Keratinocyte (primary cell): ENCODE measurements around the gene WDFY2. TPM values are rescaled to one million over a fixed set of nuclear protein-coding genes. Genes with fewer than 3 reads are reported as not detected.

Experiments
- DNase-seq: peaks from one replicate; pipeline ENCODE4 v3.0.0-alpha.2; 2011; ENCODE audit warnings: low read depth, missing footprints, low spot score
- FAIRE-seq: peaks from 2 replicates; lab custom pipeline; 2011; peaks lifted over from hg19 to GRCh38; lab: Jason Lieb, UNC
- H2AFZ ChIP-seq: 2 replicates; pipeline ENCODE4 v1.6.0; 2012; ENCODE audit warnings: low read length, control low read depth, inconsistent platforms; ENCODE audit not compliant: control insufficient read depth
- H3K27ac ChIP-seq: 2 replicates; pipeline ENCODE4 v1.5.1; 2011; ENCODE audit warnings: low read length; ENCODE audit not compliant: control insufficient read depth, insufficient read depth
- H3K27me3 ChIP-seq: 3 replicates; pipeline ENCODE4 v1.6.0; 2011; ENCODE audit warnings: low read length; ENCODE audit not compliant: control insufficient read depth, insufficient read depth; ENCODE audit errors: extremely low read depth
- H3K36me3 ChIP-seq, 2 experiments: 2 replicates in 1 of 2; 3 replicates in 1 of 2; pipeline ENCODE4 v1.5.1; 2011; ENCODE audit warnings: low read length in 2 of 2, mild to moderate bottlenecking in 1 of 2; ENCODE audit not compliant: control insufficient read depth in 2 of 2, insufficient read depth in 2 of 2; ENCODE audit errors: extremely low read depth in 1 of 2
- H3K4me1 ChIP-seq: 3 replicates; pipeline ENCODE4 v1.5.1; 2011; ENCODE audit warnings: low read length; ENCODE audit not compliant: control insufficient read depth, insufficient read depth; ENCODE audit errors: extremely low read depth
- H3K4me2 ChIP-seq: 3 replicates; pipeline ENCODE4 v1.6.0; 2011; ENCODE audit warnings: low read depth, low read length; ENCODE audit not compliant: control insufficient read depth, insufficient read depth; ENCODE audit errors: extremely low read depth
- H3K4me3 ChIP-seq, 3 experiments: fragments of 200-600 bp in 1 of 3; sonication (generic) in 1 of 3; 2 replicates in 2 of 3; 3 replicates in 1 of 3; pipeline ENCODE4 v1.5.1; 2011 to 2016; ENCODE audit warnings: low read length in 3 of 3, mild to moderate bottlenecking in 3 of 3, control low read depth in 2 of 3, inconsistent platforms in 1 of 3, low read depth in 1 of 3, mixed read lengths in 1 of 3, mixed run types in 1 of 3, moderate library complexity in 1 of 3; ENCODE audit not compliant: control insufficient read depth in 2 of 3, insufficient read depth in 2 of 3; ENCODE audit errors: extremely low read depth in 1 of 3
- H3K79me2 ChIP-seq: 2 replicates; pipeline ENCODE4 v1.6.0; 2012; ENCODE audit warnings: low read length; ENCODE audit not compliant: control insufficient read depth, insufficient read depth
- H3K9ac ChIP-seq: 3 replicates; pipeline ENCODE4 v1.6.0; 2011; ENCODE audit warnings: low read length; ENCODE audit not compliant: control insufficient read depth, insufficient read depth; ENCODE audit errors: extremely low read depth
- H3K9me1 ChIP-seq: 3 replicates; pipeline ENCODE4 v1.6.0; 2011; ENCODE audit warnings: low read length; ENCODE audit not compliant: control insufficient read depth, insufficient read depth; ENCODE audit errors: extremely low read depth
- H3K9me3 ChIP-seq: 2 replicates; pipeline ENCODE4 v1.5.1; 2012; ENCODE audit warnings: low read depth, low read length; ENCODE audit not compliant: control insufficient read depth
- H4K20me1 ChIP-seq: 3 replicates; pipeline ENCODE4 v1.6.0; 2011; ENCODE audit warnings: low read length; ENCODE audit not compliant: control insufficient read depth, insufficient read depth; ENCODE audit errors: extremely low read depth
- EZH2 ChIP-seq: IDR thresholded peaks from one replicate; pipeline ENCODE4 v1.6.1; 2012; ENCODE audit warnings: inconsistent platforms, mild to moderate bottlenecking, low read length, moderate library complexity
- dilution Hi-C: fragments of 300-500 bp; cut with MboI; formaldehyde crosslinking; loops from one replicate; pipeline ENCODE4 v1.7.0; 2020; ENCODE audit warnings: low sequenced_read_pairs; ENCODE audit not compliant: extremely low pct_ligation_motif_present
- polyA plus RNA-seq, 5 experiments: library from polyadenylated mRNA; depleted of rRNA in 3 of 5; stranded (reverse) in 3 of 5; stranded (forward) in 1 of 5; unstranded in 1 of 5; fragments of >200 nt; gene quantifications; 1 replicate in 1 of 5; 2 replicates in 3 of 5; 3 replicates in 1 of 5; pipeline versions ENCODE4 v1.2.1 to v1.2.3, GENCODE V29; 2011 to 2012; ENCODE audit warnings: missing spikeins in 2 of 5, low read depth in 1 of 5, low replicate concordance in 1 of 5
- TF ChIP-seq, protein P1 (sequence below), 3 experiments: IDR thresholded peaks in 1 of 3; conservative IDR thresholded peaks in 1 of 3; optimal IDR thresholded peaks in 1 of 3; 2 replicates in 2 of 3; 3 replicates in 1 of 3; pipeline versions ENCODE3 to v1.5.1; 2011; ENCODE audit warnings: low read length in 3 of 3, mild to moderate bottlenecking in 3 of 3, moderate library complexity in 2 of 3, control low read depth in 1 of 3, inconsistent platforms in 1 of 3; ENCODE audit not compliant: insufficient read depth in 2 of 3; ENCODE audit errors: extremely low read depth in 1 of 3

WDFY2 gene
- polyA plus RNA-seq, 1 donor (not counting 4 experiments of a cell fraction or from before 2014, with no cell fraction given): 18.6 TPM

DNA sequence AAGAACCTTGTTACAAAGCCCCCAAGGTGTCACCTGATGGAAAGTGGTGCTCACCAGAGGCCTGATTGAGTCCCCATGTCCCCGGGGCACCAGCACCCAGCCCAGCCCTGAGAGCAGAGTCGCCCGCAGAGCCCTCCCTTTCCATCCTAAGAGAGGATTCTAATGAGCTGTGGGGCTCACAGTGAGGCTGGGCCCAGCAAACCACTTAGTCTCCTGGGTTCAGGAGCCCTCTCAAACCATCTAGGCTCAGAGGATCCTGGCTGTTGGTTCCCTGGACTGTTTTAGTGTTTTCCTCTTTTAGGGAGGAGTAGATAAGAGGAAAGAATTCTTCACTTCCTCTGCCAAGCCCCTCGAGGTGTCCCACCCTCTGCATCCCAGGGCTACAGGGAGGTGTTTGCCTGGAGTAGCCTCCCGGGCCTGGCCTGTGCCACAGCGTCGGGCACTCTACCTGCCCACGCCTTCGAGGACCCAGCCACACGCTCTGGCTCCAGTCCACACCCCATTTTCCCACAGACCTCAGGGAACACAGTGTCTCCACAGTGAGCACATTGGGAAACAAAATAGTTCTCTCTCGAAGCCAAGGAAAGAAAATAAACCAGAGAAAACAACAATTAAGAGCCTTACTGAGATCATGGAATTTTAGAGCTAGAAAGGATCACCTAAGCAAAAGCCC is 185.3 kb downstream of the WDFY2 start:
- H3K4me2 ChIP-seq: no peak overlapping the region
- no peaks in the 10 kb centered on the region for H3K79me2 ChIP-seq
- no peak overlapping the region for H3K27ac ChIP-seq

DNA sequence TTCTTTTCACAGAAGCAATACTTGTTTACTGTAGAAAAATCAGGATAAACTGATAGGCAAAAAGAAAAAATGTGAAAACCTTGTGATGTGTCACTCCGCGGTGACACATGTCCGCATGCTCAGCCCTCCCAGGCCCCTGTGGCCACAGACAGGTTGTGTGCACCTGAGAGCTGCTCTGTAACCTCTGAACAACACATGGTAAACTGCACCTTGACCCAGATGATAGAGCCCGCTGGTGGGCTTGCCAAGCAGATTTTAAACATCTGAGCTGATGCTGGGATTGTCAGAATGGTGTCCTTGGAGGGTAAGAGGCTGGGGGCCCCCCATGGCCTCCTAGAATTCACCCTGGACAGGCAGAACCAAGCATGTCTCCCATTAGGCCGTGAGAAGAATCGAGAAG is 185.9 kb downstream of the WDFY2 start:
- no peaks in the 10 kb centered on the region for H4K20me1 ChIP-seq
- DNase-seq: no peak
- H3K27ac ChIP-seq: no peak overlapping the region
- no peak overlapping the region for H3K4me2 ChIP-seq
- peaks cover 4% of the 10 kb centered on the region for H3K27me3 ChIP-seq
- H3K4me1 ChIP-seq: no peaks in the 10 kb centered on the region
- H3K9ac ChIP-seq: no peak overlapping the region
- H3K36me3 ChIP-seq: peaks cover 13 to 15% of the 10 kb centered on the region in 2 experiments
- TF ChIP-seq EZH2: no peak
- TF ChIP-seq, protein P1, sequence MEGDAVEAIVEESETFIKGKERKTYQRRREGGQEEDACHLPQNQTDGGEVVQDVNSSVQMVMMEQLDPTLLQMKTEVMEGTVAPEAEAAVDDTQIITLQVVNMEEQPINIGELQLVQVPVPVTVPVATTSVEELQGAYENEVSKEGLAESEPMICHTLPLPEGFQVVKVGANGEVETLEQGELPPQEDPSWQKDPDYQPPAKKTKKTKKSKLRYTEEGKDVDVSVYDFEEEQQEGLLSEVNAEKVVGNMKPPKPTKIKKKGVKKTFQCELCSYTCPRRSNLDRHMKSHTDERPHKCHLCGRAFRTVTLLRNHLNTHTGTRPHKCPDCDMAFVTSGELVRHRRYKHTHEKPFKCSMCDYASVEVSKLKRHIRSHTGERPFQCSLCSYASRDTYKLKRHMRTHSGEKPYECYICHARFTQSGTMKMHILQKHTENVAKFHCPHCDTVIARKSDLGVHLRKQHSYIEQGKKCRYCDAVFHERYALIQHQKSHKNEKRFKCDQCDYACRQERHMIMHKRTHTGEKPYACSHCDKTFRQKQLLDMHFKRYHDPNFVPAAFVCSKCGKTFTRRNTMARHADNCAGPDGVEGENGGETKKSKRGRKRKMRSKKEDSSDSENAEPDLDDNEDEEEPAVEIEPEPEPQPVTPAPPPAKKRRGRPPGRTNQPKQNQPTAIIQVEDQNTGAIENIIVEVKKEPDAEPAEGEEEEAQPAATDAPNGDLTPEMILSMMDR (optimal IDR thresholded peaks at IDR 0.05 in 1 of 3, IDR thresholded peaks at IDR 0.05 in 1 of 3, conservative IDR thresholded peaks at IDR 0.05 in 1 of 3; ENCODE audit: extremely low read depth in 1 of 3, insufficient read depth in 2 of 3, low read length in 3 of 3): no peak
- no peak for FAIRE-seq
- no peaks in the 10 kb centered on the region for H3K9me1 ChIP-seq
- dilution Hi-C loops: no loop called here
- H3K79me2 ChIP-seq: no peaks in the 10 kb centered on the region
- no peak overlapping the region for H2AFZ ChIP-seq
- no peak overlapping the region for H3K4me3 ChIP-seq
- no peaks in the 10 kb centered on the region for H3K9me3 ChIP-seq

More for the DNA sequence above, 185.3 kb downstream of the WDFY2 start:
- Histone ChIP-seq H2AFZ (no peak overlapping the region), H3K9me3 (no peaks in the 10 kb centered on the region), H3K9ac (no peak overlapping the region), H3K9me1 (no peaks in the 10 kb centered on the region), H3K27me3 (peaks cover 4% of the 10 kb centered on the region), H3K4me1 (no peaks in the 10 kb centered on the region), H3K36me3 (peaks cover 15% of the 10 kb centered on the region in 2 experiments), H3K4me3 (no peak overlapping the region), H4K20me1 (no peaks in the 10 kb centered on the region)
- TF ChIP-seq, protein P1 (optimal IDR thresholded peaks at IDR 0.05 in 1 of 3, IDR thresholded peaks at IDR 0.05 in 1 of 3, conservative IDR thresholded peaks at IDR 0.05 in 1 of 3; ENCODE audit: extremely low read depth in 1 of 3, insufficient read depth in 2 of 3, low read length in 3 of 3): no peak
- TF ChIP-seq EZH2: no peak
- FAIRE-seq: no peak
- dilution Hi-C loops: no loop called here
- no peak for DNase-seq
